ENCODE data around the gene SSTR5.

GRCh38 chr16:1075546-1075945 lies 3.0 kb downstream of the SSTR5 start:
- TF ChIP-seq, protein P1, sequence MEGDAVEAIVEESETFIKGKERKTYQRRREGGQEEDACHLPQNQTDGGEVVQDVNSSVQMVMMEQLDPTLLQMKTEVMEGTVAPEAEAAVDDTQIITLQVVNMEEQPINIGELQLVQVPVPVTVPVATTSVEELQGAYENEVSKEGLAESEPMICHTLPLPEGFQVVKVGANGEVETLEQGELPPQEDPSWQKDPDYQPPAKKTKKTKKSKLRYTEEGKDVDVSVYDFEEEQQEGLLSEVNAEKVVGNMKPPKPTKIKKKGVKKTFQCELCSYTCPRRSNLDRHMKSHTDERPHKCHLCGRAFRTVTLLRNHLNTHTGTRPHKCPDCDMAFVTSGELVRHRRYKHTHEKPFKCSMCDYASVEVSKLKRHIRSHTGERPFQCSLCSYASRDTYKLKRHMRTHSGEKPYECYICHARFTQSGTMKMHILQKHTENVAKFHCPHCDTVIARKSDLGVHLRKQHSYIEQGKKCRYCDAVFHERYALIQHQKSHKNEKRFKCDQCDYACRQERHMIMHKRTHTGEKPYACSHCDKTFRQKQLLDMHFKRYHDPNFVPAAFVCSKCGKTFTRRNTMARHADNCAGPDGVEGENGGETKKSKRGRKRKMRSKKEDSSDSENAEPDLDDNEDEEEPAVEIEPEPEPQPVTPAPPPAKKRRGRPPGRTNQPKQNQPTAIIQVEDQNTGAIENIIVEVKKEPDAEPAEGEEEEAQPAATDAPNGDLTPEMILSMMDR (IDR thresholded peaks at IDR 0.05) = no peak
- no peak for TF ChIP-seq POLR2A (IDR thresholded peaks at IDR 0.05)

All from heart left ventricle (tissue), 13 donors.